Neural cell (in vitro differentiated cells): ENCODE data around the gene TMEM131L. TPM values are rescaled to one million over a fixed set of nuclear protein-coding genes. Genes with fewer than 3 reads are reported as not detected.

Experiments used
- H2AFZ ChIP-seq: fragments of 200-600, 300-800 bp; sonication (generic), shearing (Covaris generic); 2 replicates; pipeline ENCODE4 v1.6.0; 2014; ENCODE audit warnings: low read depth, mild to moderate bottlenecking, antibody characterized with exemption, low read length, moderate library complexity
- H3F3A ChIP-seq: fragments of 200-600 bp; shearing (Covaris generic); 2 replicates; pipeline ENCODE4 v1.6.1; 2016; ENCODE audit warnings: mild to moderate bottlenecking, moderate library complexity, mixed read lengths, antibody characterized with exemption, low read length; ENCODE audit not compliant: insufficient read depth, poor library complexity, severe bottlenecking
- H3K27ac ChIP-seq: fragments of 200-600, 300-800 bp; sonication (generic), shearing (Covaris generic); 2 replicates; pipeline ENCODE4 v1.5.1; 2014; ENCODE audit warnings: mild to moderate bottlenecking, low read length, moderate library complexity
- H3K27me3 ChIP-seq: fragments of 300-800, 200-600 bp; sonication (generic), shearing (Covaris generic); 2 replicates; pipeline ENCODE4 v1.6.0; 2014; ENCODE audit warnings: mild to moderate bottlenecking, low read depth, low read length, moderate library complexity; ENCODE audit not compliant: insufficient read depth
- H3K36me3 ChIP-seq: fragments of 300-800, 200-600 bp; sonication (generic), shearing (Covaris generic); 2 replicates; pipeline ENCODE4 v1.5.1; 2014; ENCODE audit warnings: mild to moderate bottlenecking, antibody characterized with exemption, low read length, moderate library complexity; ENCODE audit not compliant: insufficient read depth
- H3K4me2 ChIP-seq: fragments of 300-800, 200-600 bp; sonication (generic), shearing (Covaris generic); 2 replicates; pipeline ENCODE4 v1.6.0; 2014; ENCODE audit warnings: mild to moderate bottlenecking, low read length
- H3K4me3 ChIP-seq: fragments of 300-800, 200-600 bp; sonication (generic), shearing (Covaris generic); 2 replicates; pipeline ENCODE4 v1.5.1; 2014; ENCODE audit warnings: mild to moderate bottlenecking, low read length, moderate library complexity
- H3K79me2 ChIP-seq: fragments of 200-600 bp; shearing (Covaris generic); replicated peaks from 2 replicates; pipeline ENCODE4 v1.6.0; 2014; ENCODE audit warnings: mild to moderate bottlenecking, low read length, moderate library complexity; ENCODE audit not compliant: insufficient read depth
- H3K9ac ChIP-seq: fragments of 300-800, 200-600 bp; sonication (generic), shearing (Covaris generic); 2 replicates; pipeline ENCODE4 v1.6.1; 2016; ENCODE audit warnings: mild to moderate bottlenecking, low read length, mixed read lengths
- H3K9me2 ChIP-seq: fragments of 200-600 bp; shearing (Covaris generic); 2 replicates; pipeline ENCODE4 v1.6.1; 2016; ENCODE audit warnings: mild to moderate bottlenecking, low read length, mixed read lengths; ENCODE audit not compliant: insufficient read depth
- H3K9me3 ChIP-seq: fragments of 200-600, 300-800 bp; sonication (generic), shearing (Covaris generic); 2 replicates; pipeline ENCODE4 v1.6.1; 2016; ENCODE audit warnings: mild to moderate bottlenecking, mixed run types, low read length, moderate library complexity, mixed read lengths
- H4K20me1 ChIP-seq: fragments of 200-600 bp; shearing (Covaris generic); 2 replicates; pipeline ENCODE4 v1.6.1; 2016; ENCODE audit warnings: mild to moderate bottlenecking, mixed run types; ENCODE audit not compliant: insufficient read depth
- CTCF ChIP-seq: fragments of 450-650 bp; IDR thresholded peaks from 2 replicates; pipeline ENCODE4 v1.5.1; 2014; ENCODE audit warnings: antibody characterized with exemption, mild to moderate bottlenecking, moderate library complexity; ENCODE audit not compliant: poor library complexity, severe bottlenecking
- EP300 ChIP-seq: fragments of 450-650 bp; conservative IDR thresholded peaks from 2 replicates; pipeline ENCODE4 v1.6.1; 2014; ENCODE audit warnings: antibody characterized with exemption, mild to moderate bottlenecking, moderate library complexity; ENCODE audit not compliant: poor library complexity, severe bottlenecking
- EZH2 ChIP-seq: fragments of 200-600, 300-800 bp; shearing (Covaris generic), sonication (generic); IDR thresholded peaks from 2 replicates; pipeline ENCODE4 v1.6.1; 2014; ENCODE audit warnings: antibody characterized with exemption, low read length, borderline replicate concordance, mild to moderate bottlenecking; ENCODE audit not compliant: insufficient read depth, poor library complexity, severe bottlenecking
- MXI1 ChIP-seq: fragments of 450-650 bp; conservative IDR thresholded peaks from 2 replicates; pipeline ENCODE4 v1.6.1; 2014; ENCODE audit warnings: antibody characterized with exemption, mild to moderate bottlenecking; ENCODE audit not compliant: poor library complexity, severe bottlenecking
- POLR2AphosphoS5 ChIP-seq: IDR thresholded peaks from 2 replicates; pipeline ENCODE4 v1.6.1; 2012
- RAD21 ChIP-seq: fragments of 450-650 bp; conservative IDR thresholded peaks from 2 replicates; pipeline ENCODE4 v1.6.1; 2014; ENCODE audit warnings: antibody characterized with exemption, mild to moderate bottlenecking, moderate library complexity
- SMC3 ChIP-seq: fragments of 450-650 bp; conservative IDR thresholded peaks from 2 replicates; pipeline ENCODE4 v1.6.1; 2014; ENCODE audit warnings: antibody characterized with exemption, mild to moderate bottlenecking, moderate library complexity; ENCODE audit not compliant: poor library complexity
- TAF1 ChIP-seq: IDR thresholded peaks from 2 replicates; pipeline ENCODE4 v1.6.1; 2012; ENCODE audit warnings: low read depth
- polyA plus RNA-seq: library from polyadenylated mRNA; depleted of rRNA; stranded (reverse); fragments of >200 nt; gene quantifications from 2 replicates; pipeline ENCODE4 v1.2.3, GENCODE V29; 2014
- TF ChIP-seq, protein P1 (sequence below): IDR thresholded peaks from 2 replicates; pipeline ENCODE4 v1.6.1; 2012; ENCODE audit warnings: borderline replicate concordance

The TMEM131L gene
- polyA plus RNA-seq, 1 donor from 2014 or later: 11.1 TPM

DNA sequence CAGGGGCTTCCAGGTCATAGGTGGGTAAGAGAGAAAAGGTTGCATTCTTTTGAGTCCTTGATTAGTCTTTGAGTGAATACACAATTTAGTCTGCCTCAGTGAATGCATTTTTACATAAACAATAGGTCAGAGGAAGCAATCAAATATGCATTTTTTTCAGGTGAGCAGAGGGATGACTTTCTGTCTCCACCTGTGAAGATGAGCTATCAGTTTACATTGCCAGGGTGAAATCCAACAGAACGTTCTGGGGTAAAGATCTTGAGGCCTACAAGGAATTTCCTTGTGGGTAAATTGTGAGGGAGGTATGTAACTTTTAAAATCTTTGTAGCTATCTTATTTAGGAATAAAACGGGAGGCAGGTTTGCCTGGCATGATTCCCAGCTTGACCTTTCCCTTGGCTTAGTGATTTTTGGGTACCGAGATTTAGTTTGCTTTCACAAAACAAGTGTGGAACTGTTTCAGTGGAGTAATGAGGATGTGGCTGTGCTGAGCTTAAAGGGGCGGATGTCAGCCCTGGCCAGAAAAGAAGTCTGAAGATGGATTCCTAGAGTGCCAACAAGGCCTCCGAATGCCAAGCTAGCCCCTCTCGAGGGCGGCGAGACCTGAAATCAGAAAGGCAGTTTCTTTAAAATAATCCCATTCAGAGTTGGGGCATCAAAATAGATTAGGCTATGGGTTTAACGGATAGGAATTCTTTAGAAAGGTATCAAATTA is 29.5 kb downstream of the TMEM131L start:
- TF ChIP-seq RAD21: no peak
- TF ChIP-seq SMC3: no peak
- no peak for TF ChIP-seq MXI1
- TF ChIP-seq CTCF: no peak
- no peak for TF ChIP-seq POLR2AphosphoS5
- TF ChIP-seq EP300: no peak
- TF ChIP-seq, protein P1, sequence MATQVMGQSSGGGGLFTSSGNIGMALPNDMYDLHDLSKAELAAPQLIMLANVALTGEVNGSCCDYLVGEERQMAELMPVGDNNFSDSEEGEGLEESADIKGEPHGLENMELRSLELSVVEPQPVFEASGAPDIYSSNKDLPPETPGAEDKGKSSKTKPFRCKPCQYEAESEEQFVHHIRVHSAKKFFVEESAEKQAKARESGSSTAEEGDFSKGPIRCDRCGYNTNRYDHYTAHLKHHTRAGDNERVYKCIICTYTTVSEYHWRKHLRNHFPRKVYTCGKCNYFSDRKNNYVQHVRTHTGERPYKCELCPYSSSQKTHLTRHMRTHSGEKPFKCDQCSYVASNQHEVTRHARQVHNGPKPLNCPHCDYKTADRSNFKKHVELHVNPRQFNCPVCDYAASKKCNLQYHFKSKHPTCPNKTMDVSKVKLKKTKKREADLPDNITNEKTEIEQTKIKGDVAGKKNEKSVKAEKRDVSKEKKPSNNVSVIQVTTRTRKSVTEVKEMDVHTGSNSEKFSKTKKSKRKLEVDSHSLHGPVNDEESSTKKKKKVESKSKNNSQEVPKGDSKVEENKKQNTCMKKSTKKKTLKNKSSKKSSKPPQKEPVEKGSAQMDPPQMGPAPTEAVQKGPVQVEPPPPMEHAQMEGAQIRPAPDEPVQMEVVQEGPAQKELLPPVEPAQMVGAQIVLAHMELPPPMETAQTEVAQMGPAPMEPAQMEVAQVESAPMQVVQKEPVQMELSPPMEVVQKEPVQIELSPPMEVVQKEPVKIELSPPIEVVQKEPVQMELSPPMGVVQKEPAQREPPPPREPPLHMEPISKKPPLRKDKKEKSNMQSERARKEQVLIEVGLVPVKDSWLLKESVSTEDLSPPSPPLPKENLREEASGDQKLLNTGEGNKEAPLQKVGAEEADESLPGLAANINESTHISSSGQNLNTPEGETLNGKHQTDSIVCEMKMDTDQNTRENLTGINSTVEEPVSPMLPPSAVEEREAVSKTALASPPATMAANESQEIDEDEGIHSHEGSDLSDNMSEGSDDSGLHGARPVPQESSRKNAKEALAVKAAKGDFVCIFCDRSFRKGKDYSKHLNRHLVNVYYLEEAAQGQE: no peak
- TF ChIP-seq TAF1: no peak
- TF ChIP-seq EZH2: no peak
- no peaks in the 10 kb centered on the region for H3K27me3 ChIP-seq
- H3K9me3 ChIP-seq: no peaks in the 10 kb centered on the region
- peaks cover 48% of the 10 kb centered on the region for H3K79me2 ChIP-seq
- no peak overlapping the region for H3K9ac ChIP-seq
- no peak overlapping the region for H3K4me3 ChIP-seq
- H3K4me2 ChIP-seq: no peak overlapping the region
- no peaks in the 10 kb centered on the region for H3K9me2 ChIP-seq
- H3F3A ChIP-seq: no peaks in the 10 kb centered on the region
- no peaks in the 10 kb centered on the region for H3K36me3 ChIP-seq
- H3K27ac ChIP-seq: no peak overlapping the region
- H4K20me1 ChIP-seq: no peaks in the 10 kb centered on the region
- H2AFZ ChIP-seq: no peak overlapping the region

GRCh38 chr4:153497091-153497531 is 31.0 kb downstream of the TMEM131L start:
- Histone ChIP-seq H3K9me3 (no peaks in the 10 kb centered on the region), H3K79me2 (peaks cover 40% of the 10 kb centered on the region), H4K20me1 (no peaks in the 10 kb centered on the region), H3K36me3 (no peaks in the 10 kb centered on the region), H3K9me2 (no peaks in the 10 kb centered on the region), H3K9ac (no peak overlapping the region), H3K27ac (no peak overlapping the region), H3F3A (no peaks in the 10 kb centered on the region), H3K4me3 (no peak overlapping the region), H3K4me2 (no peak overlapping the region), H2AFZ (no peak overlapping the region), H3K27me3 (no peaks in the 10 kb centered on the region)
- TF ChIP-seq EZH2: no peak
- no peak for TF ChIP-seq EP300
- no peak for TF ChIP-seq RAD21
- no peak for TF ChIP-seq MXI1
